Measurements from ENCODE around the gene PARD6A. TPM values are rescaled to one million over a fixed set of nuclear protein-coding genes. Genes with fewer than 3 reads are reported as not detected.

The PARD6A gene
- total RNA-seq, 1 donor from 2014 or later, result 7.5 TPM

GRCh38 chr16:67668495-67669157 lies 7.9 kb downstream of the PARD6A start:
- H3K36me3 Mint-ChIP-seq (ENCODE audit: low read depth), result peaks cover 3% of the 10 kb centered on the region
- no peaks in the 10 kb centered on the region for H3K27me3 Mint-ChIP-seq (ENCODE audit: low read depth)
- H3K9me3 Mint-ChIP-seq, result no peaks in the 10 kb centered on the region
- DNase-seq (ENCODE audit: low read depth, low spot score), result no peak
- H3K4me3 Mint-ChIP-seq, result peak overlapping the region; percentile 68
- no peak for TF ChIP-seq CTCF (conservative IDR thresholded peaks at IDR 0.05)
- peaks cover 24% of the 10 kb centered on the region for H3K4me1 Mint-ChIP-seq
- H3K27ac Mint-ChIP-seq (ENCODE audit: unreplicated experiment), result no peak overlapping the region

- peaks cover 17% of the 10 kb centered on the region for H3K4me1 Mint-ChIP-seq
- no peaks in the 10 kb centered on the region for H3K36me3 Mint-ChIP-seq (ENCODE audit: low read depth)
- no peaks in the 10 kb centered on the region for H3K9me3 Mint-ChIP-seq
- no peak for TF ChIP-seq CTCF (conservative IDR thresholded peaks at IDR 0.05)
- DNase-seq (ENCODE audit: low read depth, low spot score), result no peak
- H3K27ac Mint-ChIP-seq (ENCODE audit: unreplicated experiment), result peak overlapping the region; percentile 5
- no peaks in the 10 kb centered on the region for H3K27me3 Mint-ChIP-seq (ENCODE audit: low read depth)
- H3K4me3 Mint-ChIP-seq, result peak overlapping the region; percentile 68
These were observed 8.8 kb downstream of the PARD6A start for GRCh38 chr16:67669499-67670101.

GRCh38 chr16:67672306-67672705 lies 11.5 kb downstream of the PARD6A start:
- Mint-ChIP-seq H3K36me3 (ENCODE audit: low read depth) (no peaks in the 10 kb centered on the region), H3K9me3 (no peaks in the 10 kb centered on the region), H3K4me3 (peak overlapping the region; percentile 6), H3K27me3 (ENCODE audit: low read depth) (no peaks in the 10 kb centered on the region), H3K4me1 (peaks cover 4% of the 10 kb centered on the region), H3K27ac (ENCODE audit: unreplicated experiment) (no peak overlapping the region)
- TF ChIP-seq CTCF (conservative IDR thresholded peaks at IDR 0.05), result no peak
- DNase-seq (ENCODE audit: low read depth, low spot score), result no peak

GRCh38 chr16:67672739-67673662 lies 12.2 kb downstream of the PARD6A start:
- peak overlapping the region; percentile 6 for H3K4me3 Mint-ChIP-seq
- H3K27me3 Mint-ChIP-seq (ENCODE audit: low read depth), result no peaks in the 10 kb centered on the region
- peak; percentile 47 for DNase-seq (ENCODE audit: low read depth, low spot score)
- no peak overlapping the region for H3K27ac Mint-ChIP-seq (ENCODE audit: unreplicated experiment)
- H3K36me3 Mint-ChIP-seq (ENCODE audit: low read depth), result no peaks in the 10 kb centered on the region
- H3K9me3 Mint-ChIP-seq, result no peaks in the 10 kb centered on the region
- TF ChIP-seq CTCF (conservative IDR thresholded peaks at IDR 0.05), result peak; percentile 68
- peaks cover under 1% of the 10 kb centered on the region for H3K4me1 Mint-ChIP-seq

- H3K27ac Mint-ChIP-seq (ENCODE audit: unreplicated experiment), result no peak overlapping the region
- no peak overlapping the region for H3K4me3 Mint-ChIP-seq
- no peaks in the 10 kb centered on the region for H3K36me3 Mint-ChIP-seq (ENCODE audit: low read depth)
- TF ChIP-seq CTCF (conservative IDR thresholded peaks at IDR 0.05), result no peak
- no peak for DNase-seq (ENCODE audit: low read depth, low spot score)
- no peaks in the 10 kb centered on the region for H3K9me3 Mint-ChIP-seq
- H3K27me3 Mint-ChIP-seq (ENCODE audit: low read depth), result no peaks in the 10 kb centered on the region
- no peaks in the 10 kb centered on the region for H3K4me1 Mint-ChIP-seq
These were observed 13.2 kb downstream of the PARD6A start for GRCh38 chr16:67673712-67674580.
